NCI-H510A treated with DMSO at 0.1 percent for 48 hours (cell line): ENCODE measurements around the gene SHFL.

Experiments
- DNase-seq: peaks from one replicate; lab custom pipeline; 2025; lab: John Stamatoyannopoulos, UW

The SHFL gene

DNA sequence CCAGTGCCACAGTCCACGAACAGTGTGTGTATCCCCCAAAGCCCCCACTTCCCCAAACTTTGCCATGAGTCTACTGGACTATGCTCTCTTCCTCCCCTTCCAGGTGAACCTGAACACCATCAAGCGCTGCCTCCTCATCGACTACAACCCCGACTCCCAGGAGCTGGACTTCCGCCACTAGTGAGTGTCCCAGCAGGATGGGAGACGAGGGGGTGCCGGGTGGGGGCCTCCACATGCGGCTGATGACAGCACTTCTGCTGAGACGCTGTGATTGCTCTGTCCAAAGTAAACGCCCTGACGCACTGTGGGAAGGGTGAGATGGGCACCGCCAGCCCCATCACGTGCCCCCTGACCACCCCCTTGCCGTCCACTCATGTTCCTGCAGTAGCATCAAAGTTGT lies 23.4 kb downstream of the SHFL start:
- no peak for DNase-seq

DNA sequence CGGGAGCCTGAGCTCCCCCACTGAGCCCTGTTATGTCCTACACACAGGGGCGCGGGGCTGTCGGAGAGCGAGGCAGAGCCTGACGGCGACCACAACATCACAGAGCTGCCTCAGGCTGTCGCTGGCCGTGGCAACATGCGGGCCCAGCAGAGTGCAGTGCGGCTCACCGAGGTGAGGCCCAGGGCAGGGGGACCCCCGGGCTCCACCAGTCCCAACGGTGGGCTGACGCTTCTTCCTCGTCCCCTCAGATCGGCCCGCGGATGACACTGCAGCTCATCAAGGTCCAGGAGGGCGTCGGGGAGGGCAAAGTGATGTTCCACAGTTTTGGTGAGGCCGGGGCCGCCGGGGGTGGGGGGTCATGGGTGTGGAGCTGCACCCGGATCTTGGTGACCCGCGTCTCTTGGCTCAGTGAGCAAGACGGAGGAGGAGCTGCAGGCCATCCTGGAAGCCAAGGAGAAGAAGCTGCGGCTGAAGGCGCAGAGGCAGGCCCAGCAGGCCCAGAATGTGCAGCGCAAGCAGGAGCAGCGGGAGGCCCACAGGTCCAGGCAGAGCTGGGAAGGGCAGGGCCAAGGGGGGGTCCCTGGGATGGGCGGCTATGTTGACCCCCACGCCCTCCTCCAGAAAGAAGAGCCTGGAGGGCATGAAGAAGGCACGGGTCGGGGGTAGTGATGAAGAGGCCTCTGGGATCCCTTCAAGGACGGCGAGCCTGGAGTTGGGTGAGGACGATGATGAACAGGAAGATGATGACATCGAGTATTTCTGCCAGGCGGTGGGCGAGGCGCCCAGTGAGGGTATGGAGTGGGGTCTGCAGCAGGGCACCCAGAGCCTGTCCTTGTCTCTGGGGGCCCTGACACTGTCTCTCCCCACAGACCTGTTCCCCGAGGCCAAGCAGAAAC lies 24.2 kb downstream of the SHFL start:
- DNase-seq, result no peak

DNA sequence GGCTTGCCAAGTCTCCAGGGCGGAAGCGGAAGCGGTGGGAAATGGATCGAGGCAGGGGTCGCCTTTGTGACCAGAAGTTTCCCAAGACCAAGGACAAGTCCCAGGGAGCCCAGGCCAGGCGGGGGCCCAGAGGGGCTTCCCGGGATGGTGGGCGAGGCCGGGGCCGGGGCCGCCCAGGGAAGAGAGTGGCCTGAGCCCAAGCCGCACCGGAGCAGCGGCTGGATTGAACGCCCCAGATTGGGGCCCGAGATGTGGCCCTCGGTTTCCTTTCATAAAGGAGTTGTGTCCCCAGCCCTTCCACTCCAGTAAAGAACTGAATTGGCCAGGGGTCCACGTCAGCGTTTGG lies 24.8 kb downstream of the SHFL start:
- DNase-seq, result no peak

DNA sequence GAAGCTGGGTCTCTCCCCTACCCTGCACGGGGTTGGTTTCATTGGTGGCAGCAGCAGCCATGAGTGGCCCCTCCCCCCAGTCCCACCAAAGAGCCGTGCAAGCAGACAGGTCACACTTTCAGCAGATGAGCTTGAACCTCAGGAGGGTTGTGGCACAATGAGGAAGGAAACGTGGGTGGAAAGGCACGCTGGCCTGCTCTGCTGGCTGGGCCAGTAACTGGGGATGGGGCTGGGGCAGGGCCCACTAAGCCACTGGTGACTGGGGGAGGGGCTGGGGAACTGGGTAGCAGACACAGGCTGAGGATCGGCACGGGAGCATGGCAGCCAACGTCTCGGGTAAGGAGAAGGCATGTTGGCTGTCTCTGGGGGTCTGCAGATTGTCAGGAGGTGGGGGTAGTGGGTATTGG lies 25.3 kb downstream of the SHFL start, which contains the start of gene P2RY11:
TSS of gene P2RY11 (plus strand) at position 289 of the 407 bp plus-strand sequence. CDS start at position 318, 29 bp downstream.
- no peak for DNase-seq

DNA sequence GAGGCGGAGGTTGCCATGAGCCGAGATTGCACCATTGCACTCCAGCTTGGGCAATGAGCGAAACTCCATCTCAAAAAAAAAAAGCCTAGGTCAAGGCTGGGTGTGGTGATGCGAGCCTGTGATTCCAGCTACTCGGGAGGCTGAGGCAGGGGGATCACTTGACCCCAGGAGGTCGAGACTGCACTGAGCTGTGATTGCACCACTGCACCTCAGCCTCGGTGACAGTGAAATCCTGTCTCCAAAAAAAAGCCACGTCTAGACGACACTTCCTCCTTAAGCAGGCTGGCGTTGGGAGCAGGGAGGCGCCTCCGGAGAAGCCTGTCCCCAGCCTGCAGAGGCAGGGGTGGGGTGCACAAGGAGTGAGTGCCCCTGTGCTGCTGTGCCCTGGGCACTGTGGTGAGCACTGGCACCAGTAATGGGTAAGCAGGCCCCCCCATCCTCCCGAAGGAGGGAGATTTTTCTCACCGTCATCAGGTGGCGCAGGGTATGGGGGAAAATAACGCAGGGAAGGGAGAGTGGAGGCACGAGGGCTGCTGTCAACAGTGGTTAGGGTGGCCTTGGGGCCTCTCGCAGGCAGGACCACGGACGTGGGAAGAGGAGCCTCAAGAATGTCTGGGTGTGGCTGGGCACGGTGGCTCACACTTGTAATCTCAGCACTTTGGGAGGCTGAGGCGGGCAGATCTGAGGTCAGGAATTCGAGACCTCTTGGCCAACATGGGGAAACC lies 26.1 kb downstream of the SHFL start:
- no peak for DNase-seq

DNA sequence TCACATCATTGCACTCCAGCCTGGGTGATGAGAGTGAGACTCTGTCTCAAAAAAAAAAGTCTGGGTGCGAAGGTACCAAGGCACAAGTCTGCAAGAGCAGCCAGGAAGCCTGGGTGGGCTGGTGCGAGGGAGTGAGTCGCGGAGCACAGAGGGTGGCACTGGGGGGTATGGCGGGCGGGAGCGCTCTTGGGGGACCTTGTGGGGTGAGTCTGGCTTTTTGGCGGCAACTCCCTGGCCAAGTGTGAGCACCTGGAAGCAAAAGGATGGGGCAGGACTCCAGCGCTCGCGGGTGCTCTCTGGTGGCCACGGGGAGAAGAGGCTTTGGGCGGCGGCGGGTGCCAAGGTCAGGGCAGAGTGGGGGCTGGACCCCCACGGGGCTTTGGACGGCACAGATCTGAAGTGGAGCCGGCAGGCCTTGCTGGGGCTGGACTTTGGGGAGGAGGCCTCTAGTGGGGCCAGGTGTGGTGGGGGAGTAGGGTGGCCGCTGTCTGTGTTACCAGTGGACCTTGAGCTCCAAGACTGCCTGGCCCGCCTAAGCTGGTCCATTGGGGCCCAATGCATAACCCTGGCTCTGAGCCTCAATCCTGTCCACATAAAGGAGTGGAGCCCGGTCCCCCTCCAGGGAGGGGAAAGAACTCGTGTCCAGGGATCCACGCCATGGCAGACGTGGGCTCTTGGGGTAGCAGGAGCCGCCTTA lies 26.9 kb downstream of the SHFL start:
- peak; percentile 12 for DNase-seq

DNA sequence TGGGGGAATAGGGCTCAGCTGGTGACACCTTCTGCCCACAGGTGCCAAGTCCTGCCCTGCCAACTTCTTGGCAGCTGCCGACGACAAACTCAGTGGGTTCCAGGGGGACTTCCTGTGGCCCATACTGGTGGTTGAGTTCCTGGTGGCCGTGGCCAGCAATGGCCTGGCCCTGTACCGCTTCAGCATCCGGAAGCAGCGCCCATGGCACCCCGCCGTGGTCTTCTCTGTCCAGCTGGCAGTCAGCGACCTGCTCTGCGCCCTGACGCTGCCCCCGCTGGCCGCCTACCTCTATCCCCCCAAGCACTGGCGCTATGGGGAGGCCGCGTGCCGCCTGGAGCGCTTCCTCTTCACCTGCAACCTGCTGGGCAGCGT lies 27.5 kb downstream of the SHFL start:
- no peak for DNase-seq

DNA sequence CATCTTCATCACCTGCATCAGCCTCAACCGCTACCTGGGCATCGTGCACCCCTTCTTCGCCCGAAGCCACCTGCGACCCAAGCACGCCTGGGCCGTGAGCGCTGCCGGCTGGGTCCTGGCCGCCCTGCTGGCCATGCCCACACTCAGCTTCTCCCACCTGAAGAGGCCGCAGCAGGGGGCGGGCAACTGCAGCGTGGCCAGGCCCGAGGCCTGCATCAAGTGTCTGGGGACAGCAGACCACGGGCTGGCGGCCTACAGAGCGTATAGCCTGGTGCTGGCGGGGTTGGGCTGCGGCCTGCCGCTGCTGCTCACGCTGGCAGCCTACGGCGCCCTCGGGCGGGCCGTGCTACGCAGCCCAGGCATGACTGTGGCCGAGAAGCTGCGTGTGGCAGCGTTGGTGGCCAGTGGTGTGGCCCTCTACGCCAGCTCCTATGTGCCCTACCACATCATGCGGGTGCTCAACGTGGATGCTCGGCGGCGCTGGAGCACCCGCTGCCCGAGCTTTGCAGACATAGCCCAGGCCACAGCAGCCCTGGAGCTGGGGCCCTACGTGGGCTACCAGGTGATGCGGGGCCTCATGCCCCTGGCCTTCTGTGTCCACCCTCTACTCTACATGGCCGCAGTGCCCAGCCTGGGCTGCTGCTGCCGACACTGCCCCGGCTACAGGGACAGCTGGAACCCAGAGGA lies 28.0 kb downstream of the SHFL start:
- DNase-seq, result no peak

DNA sequence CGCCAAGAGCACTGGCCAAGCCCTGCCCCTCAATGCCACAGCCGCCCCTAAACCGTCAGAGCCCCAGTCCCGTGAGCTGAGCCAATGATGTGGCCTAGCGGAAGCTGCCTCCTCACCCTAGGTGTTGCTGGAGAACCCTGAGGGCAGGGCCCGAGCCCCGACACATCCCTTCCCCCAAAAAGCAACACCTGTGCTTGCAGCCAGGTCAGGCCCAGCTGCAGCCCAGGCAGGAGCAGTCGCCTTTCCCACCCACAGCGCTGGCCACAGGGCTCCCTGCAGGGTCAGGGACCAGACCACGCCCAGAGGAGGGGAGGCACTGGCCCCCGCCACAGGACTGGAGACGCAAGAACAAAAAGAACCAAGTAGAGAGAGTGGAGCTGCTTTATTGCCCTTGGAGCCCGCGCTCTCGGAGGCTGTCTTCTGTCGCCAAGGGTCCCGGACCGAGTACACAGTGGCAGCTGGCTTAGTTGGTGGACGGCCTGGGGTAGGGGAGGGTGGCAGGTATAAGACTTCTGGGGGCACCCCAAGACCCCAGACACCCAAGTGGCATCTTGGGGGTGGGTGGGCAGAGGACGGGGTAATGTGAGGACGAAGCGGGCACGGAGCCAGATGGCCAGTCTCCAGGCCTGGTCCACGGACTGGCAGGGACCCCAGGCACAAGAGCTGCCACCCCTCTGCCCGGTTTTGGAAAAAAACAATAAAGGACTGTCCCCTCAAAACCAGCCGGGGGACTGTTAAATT lies 28.7 kb downstream of the SHFL start:
- no peak for DNase-seq

DNA sequence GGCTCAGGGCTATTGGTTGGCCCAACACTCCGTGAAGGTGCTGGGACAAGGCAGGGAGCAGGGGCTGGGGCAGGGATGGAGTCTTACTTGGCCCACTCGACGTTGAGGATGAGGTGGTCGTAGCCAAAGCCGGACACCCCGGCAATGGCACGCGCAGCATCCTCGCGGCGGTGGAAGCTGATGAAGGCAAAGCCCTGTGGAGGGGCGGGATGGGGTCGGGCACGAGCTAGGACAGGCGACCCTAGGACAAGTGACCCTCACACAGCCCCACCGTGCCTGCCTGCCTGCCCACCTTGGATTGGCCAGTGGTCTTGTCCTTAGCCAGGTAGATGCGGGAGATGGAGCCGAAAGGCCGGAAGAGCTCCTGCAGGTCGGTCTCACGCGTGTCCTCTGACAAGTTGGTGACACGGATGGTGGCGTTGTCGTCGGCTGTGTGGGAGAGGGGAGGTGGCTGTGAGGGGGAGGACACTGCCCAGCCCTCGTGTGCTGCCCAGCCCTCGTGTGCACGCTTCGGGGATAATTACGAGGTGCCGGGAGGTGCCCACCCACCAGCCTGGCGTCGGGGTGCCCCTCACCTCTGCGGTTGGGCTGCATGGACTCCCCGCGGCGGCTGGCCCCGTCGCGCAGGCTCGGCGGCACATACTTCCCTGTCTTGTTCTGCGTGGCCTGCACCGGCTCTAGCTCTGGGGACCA lies 29.4 kb downstream of the SHFL start:
- DNase-seq, result no peak

DNA sequence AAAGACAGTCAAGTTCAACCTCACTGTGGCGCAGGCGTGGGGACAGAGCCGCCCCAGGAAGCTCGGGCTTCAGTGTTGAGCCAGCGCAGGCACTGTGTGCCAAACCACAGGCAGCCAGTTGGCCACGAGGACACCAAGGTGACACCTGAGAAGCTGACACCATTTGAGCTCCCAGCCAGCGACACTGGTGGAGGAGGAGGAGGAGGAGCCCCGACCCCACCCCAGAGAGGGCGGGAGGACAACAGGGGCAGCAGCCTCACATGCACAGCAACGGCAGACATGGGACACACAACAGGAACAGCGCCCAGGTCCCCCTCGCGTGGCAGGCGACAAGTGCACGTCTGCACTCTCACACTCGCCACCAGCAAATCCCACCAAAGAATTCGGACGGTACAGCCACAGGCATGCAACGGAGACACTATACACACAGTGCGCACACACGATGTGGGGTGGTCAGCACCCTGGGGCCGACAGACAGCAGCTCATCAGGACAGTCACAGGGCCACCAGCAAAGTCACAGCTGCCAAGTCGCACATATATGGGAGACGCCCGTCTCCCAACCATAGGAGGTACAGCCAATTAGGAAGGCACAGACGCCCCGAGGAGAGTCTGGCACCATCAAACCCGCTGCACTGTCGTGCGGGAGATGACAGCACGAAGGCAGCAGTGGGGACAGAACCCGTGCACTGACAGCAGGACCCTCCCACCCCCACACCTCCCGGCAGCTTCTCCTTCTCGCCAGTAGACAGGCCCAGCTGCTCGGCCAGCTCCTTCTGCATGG lies 30.2 kb downstream of the SHFL start:
- no peak for DNase-seq

DNA sequence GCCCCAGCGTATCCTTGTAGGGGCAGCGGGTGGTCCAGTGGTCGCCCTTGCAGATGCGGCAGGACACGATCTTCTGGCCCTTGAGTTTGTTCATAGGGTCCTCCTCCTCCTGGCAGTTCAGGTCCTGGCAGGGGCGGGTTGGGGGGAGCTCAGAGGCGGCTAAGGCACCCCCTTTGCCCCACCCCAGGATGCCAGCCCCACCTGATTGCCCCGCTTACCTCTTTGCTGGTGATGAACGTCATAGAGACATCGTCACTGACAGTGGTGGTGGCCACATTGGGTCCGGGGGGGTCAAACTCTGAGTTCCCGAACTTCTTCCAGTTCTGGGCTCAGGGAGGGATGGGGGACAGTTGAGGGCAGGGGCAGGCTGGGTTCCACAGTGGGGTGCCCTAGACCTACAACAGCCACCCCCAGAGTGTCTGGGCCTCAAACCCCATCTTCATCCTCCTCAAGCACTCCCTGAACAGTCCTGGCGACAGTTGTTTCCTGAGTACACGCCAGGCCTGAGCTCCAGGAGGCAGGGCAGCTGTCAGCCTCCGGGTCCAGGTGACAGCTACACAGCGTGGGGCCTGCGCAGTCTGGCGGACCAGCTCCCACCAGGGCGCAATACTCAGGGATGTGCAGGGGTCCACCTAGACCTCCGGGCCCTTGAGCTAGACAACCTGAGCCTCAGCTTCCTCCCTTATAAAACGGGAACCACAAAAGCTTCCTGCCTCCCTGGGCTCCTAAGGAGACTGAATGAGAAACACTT lies 30.9 kb downstream of the SHFL start:
- no peak for DNase-seq

DNA sequence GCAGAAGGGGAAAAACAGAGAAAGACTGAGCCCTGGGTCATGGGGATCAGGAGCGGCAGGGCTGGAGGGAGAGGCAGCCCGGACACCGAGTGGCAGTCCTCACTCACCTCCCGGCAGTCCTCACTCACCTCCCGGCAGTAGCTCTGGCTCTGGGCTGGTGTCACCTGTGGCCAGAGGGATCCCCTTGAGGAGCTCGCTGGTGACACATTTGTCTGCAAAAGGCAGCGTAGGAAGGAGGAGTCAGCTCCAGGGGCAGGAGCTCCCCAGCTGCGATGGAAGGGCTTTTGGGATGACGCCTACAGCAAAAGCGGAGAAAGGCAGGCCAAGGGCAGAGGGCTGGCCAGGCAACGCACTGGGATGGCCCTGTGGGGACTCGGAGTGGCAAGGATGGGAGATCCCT lies 32.8 kb downstream of the SHFL start:
- no peak for DNase-seq

DNA sequence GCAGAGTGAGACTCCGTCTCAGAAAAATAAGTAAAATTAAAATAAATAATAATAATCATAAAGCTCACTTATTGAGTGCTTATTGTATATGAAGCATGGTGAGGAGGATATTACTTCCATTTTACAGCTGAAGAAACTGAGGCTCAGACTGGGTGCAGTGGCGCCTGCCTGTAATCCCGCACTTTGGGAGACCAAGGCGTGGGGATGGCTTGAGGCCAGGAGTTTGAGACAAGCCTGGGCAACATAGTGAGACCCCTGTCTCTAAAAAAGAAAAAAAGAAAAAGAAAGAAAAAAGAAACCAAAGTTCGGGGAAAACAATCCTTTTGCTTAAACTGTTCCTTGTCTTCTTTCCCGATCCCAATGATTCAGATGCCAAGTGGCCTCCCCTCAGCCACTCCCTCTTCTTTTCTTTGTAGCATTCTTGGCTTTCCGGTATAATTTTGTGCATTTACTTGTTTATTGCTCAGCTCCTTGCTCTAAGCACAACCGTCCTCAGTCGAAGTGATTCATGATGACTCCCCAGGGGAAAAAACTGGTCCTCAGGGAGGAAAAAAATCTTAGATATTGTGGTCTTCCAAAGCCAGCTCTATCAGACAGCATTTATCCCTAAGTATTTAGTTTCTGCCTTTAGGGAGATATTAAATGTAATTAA lies 34.5 kb downstream of the SHFL start:
- no peak for DNase-seq

DNA sequence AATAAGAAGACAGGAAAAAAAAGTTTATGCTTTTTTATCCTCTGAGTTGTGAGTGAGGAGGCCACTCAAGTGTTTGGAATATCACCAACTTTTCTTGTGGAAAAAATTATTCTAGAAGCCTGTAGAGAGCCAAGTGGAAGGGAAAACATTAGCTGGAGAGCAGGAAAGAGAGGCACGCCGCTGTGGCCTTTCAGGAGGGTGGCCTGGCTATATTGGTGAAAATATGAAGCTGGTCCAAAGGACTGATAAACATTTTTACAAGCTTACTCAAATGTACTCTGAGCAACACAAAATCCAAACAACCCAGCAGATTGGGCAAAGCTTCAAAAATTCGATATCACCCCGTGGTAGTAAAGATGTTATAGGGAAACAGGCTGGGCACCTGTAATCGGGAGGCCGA lies 35.9 kb downstream of the SHFL start:
- DNase-seq, result no peak

DNA sequence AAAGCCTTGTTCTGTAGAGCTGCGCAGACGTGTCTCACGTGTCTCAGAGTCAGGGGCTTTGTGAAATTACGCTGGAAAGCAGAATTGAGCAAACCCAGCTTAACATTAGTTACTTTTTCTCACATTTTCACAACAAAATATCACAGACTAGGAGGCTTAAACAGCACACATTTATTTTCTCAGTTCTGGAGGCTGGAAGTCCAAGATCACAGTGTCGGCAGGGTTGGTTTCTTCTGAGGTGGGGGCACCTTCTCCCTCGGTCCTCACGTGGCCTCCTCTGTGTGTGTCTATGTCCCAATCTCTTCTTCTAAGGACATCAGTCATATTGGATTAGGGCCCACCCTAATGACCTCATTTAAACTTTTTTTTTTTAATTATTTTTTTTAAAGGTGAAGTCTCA lies 38.3 kb downstream of the SHFL start:
- no peak for DNase-seq

DNA sequence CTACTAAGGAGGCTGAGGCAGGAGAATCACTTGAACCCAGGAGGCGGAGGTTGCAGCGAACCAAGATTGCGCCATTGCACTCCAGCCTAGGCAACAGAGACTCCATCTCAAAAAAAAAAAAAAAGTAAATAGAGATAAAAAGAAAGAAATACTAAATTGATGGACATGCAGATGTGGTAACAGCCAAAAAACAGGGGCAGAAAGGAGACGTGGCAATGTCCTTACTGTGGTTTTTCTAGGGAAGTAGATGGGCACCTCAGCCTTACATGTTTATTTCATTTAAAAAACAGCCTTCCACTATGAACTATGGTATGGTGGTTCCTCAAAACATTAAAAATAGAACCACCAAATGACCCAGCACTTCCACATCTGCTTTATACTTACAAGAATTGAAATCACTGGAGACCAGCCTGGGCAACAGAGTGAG lies 40.1 kb downstream of the SHFL start:
- DNase-seq, result no peak

DNA sequence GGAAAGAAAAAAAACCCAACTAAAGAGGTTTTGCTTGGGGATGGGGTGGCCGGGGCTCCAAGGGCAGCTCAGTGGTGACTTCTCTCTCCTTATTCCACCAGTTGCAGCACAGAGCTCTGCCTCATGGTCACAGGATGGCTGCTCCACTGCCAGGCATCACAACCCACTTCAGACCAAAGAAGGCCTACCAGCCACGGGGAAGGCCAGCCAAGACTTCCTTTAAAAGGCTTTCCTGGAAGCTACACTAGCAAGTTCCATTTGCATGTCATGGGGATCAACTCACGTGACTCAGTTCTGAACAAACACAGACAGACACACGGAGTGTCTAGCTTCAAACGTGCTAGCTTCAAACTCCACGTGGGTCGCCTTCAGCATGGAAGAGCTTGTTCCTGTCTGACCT lies 46.8 kb downstream of the SHFL start:
- no peak for DNase-seq

DNA sequence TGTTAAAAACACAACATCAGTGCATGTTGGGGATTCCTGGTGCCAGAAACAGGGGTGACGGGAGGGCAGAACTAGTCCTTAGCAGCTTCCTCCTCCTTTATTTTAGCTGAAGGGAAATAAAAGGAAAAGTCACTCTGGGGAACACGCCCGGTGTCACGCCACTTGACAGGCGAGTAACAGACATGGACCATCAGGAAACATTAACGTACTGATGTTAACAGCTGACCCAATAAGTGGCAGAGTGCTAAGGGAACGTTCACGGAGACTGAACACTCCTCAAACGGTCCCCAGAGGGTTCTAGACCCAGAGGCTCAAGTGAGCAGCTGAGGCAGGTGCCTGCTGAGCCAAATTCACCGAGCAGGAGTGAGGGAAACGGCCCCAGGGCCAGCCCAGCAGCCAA lies 47.5 kb downstream of the SHFL start:
- DNase-seq, result no peak
